Mesenchymal stem cell (in vitro differentiated cells and primary cell): Measurements from ENCODE around the gene MBD3.

Source experiments
- DNase-seq: peaks from one replicate; pipeline ENCODE4 v3.0.0-alpha.2; 2013
- H2AFZ ChIP-seq: one replicate; pipeline ENCODE4 v1.6.1; 2013; ENCODE audit warnings: low read depth, mild to moderate bottlenecking, control low read depth, inconsistent platforms, low read length, moderate library complexity
- H2AK5ac ChIP-seq: 2 replicates; pipeline ENCODE4 v1.6.1; 2013; ENCODE audit warnings: low read length, moderate library complexity, mild to moderate bottlenecking, inconsistent platforms; ENCODE audit not compliant: severe bottlenecking
- H2BK120ac ChIP-seq: one replicate; pipeline ENCODE4 v1.6.1; 2013; ENCODE audit warnings: low read depth, mild to moderate bottlenecking, inconsistent platforms, low read length, moderate library complexity
- H2BK12ac ChIP-seq, 2 experiments: one replicate each; pipeline ENCODE4 v1.6.1; 2013; ENCODE audit warnings: inconsistent platforms in 2 of 2, low read length in 2 of 2, mild to moderate bottlenecking in 2 of 2, moderate library complexity in 2 of 2, control low read depth in 1 of 2
- H2BK15ac ChIP-seq: one replicate; pipeline ENCODE4 v1.6.1; 2013; ENCODE audit warnings: mild to moderate bottlenecking, low read depth, inconsistent platforms; ENCODE audit not compliant: poor library complexity, severe bottlenecking
- H2BK5ac ChIP-seq: 2 replicates; pipeline ENCODE4 v1.6.1; 2013; ENCODE audit warnings: low read depth, mild to moderate bottlenecking, low read length, control low read depth, inconsistent platforms; ENCODE audit not compliant: poor library complexity, severe bottlenecking
- H3K14ac ChIP-seq, 2 experiments: one replicate each; pipeline ENCODE4 v1.6.1; 2013; ENCODE audit warnings: inconsistent platforms in 2 of 2, low read length in 2 of 2, control low read depth in 1 of 2, mild to moderate bottlenecking in 1 of 2, moderate library complexity in 1 of 2
- H3K18ac ChIP-seq, 2 experiments: one replicate each; pipeline ENCODE4 v1.6.1; 2013; ENCODE audit warnings: inconsistent platforms in 2 of 2, low read length in 2 of 2, control low read depth in 1 of 2, low read depth in 1 of 2, mild to moderate bottlenecking in 1 of 2
- H3K23ac ChIP-seq, 2 experiments: one replicate each; pipeline ENCODE4 v1.6.1; 2013; ENCODE audit warnings: inconsistent platforms in 2 of 2, low read length in 2 of 2, mild to moderate bottlenecking in 2 of 2, moderate library complexity in 2 of 2, control low read depth in 1 of 2
- H3K27ac ChIP-seq: 2 replicates; pipeline ENCODE4 v1.5.1; 2013; ENCODE audit warnings: mild to moderate bottlenecking, moderate library complexity, low read length, control low read depth, inconsistent platforms; ENCODE audit not compliant: poor library complexity, severe bottlenecking
- H3K27me3 ChIP-seq, 2 experiments: 2 replicates each; pipeline versions ENCODE4 v1.6.1 to v1.7.0; 2013; ENCODE audit warnings: low read length in 2 of 2, mild to moderate bottlenecking in 2 of 2, moderate library complexity in 2 of 2, control low read depth in 1 of 2, inconsistent platforms in 1 of 2; ENCODE audit not compliant: control insufficient read depth in 1 of 2, insufficient read depth in 1 of 2
- H3K36me3 ChIP-seq, 2 experiments: 2 replicates each; pipeline versions ENCODE4 v1.6.1 to v1.7.0; 2013; ENCODE audit warnings: low read length in 2 of 2, control low read depth in 1 of 2, inconsistent platforms in 1 of 2, low read depth in 1 of 2, mild to moderate bottlenecking in 1 of 2; ENCODE audit not compliant: insufficient read depth in 2 of 2, control insufficient read depth in 1 of 2
- H3K4ac ChIP-seq, 2 experiments: one replicate each; pipeline ENCODE4 v1.6.1; 2013; ENCODE audit warnings: inconsistent platforms in 2 of 2, low read length in 2 of 2, mild to moderate bottlenecking in 2 of 2, moderate library complexity in 2 of 2, control low read depth in 1 of 2, low read depth in 1 of 2
- H3K4me1 ChIP-seq: 2 replicates; pipeline ENCODE4 v1.6.1; 2013; ENCODE audit warnings: low read depth, low read length, control low read depth; ENCODE audit not compliant: control insufficient read depth, insufficient read depth
- H3K4me2 ChIP-seq: 2 replicates; pipeline ENCODE4 v1.6.1; 2013; ENCODE audit warnings: low read length, mild to moderate bottlenecking, inconsistent platforms; ENCODE audit not compliant: poor library complexity, severe bottlenecking
- H3K4me3 ChIP-seq, 2 experiments: 2 replicates each; pipeline versions ENCODE4 v1.5.1 to v1.7.0; 2013; ENCODE audit warnings: low read length in 2 of 2, mild to moderate bottlenecking in 2 of 2, control low read depth in 1 of 2, low read depth in 1 of 2; ENCODE audit not compliant: insufficient read depth in 1 of 2
- H3K79me1 ChIP-seq: replicated peaks from 2 replicates; pipeline ENCODE4 v1.6.1; 2013; ENCODE audit warnings: mild to moderate bottlenecking, control low read depth, low read length, inconsistent platforms; ENCODE audit not compliant: poor library complexity, severe bottlenecking
- H3K9ac ChIP-seq: 2 replicates; pipeline ENCODE4 v1.7.0; 2013; ENCODE audit warnings: mild to moderate bottlenecking, low read length, moderate library complexity
- H3K9me3 ChIP-seq: 2 replicates; pipeline ENCODE4 v1.7.0; 2013; ENCODE audit warnings: mild to moderate bottlenecking, low read length; ENCODE audit not compliant: control insufficient read depth
- H4K8ac ChIP-seq: one replicate; pipeline ENCODE4 v1.6.1; 2013; ENCODE audit warnings: inconsistent platforms, mild to moderate bottlenecking, low read length, moderate library complexity
- H4K91ac ChIP-seq: one replicate; pipeline ENCODE4 v1.6.1; 2013; ENCODE audit warnings: mild to moderate bottlenecking, low read length, inconsistent platforms
- WGBS: methylation state at CpG from one replicate; pipeline ENCODE4 v1.1.7; 2013; ENCODE audit warnings: mixed read lengths; 5-methylcytosine and 5-hydroxymethylcytosine counted together

MBD3 gene

GRCh38 chr19:1587872-1588271 lies 4.8 kb downstream of the MBD3 start:
- Histone ChIP-seq H3K14ac (no peak overlapping the region), H3K4ac (no peak overlapping the region), H4K8ac (peak overlapping the region; percentile 20), H3K23ac (no peak overlapping the region), H2BK15ac (no peak overlapping the region), H2BK5ac (no peak overlapping the region), H4K91ac (no peak overlapping the region), H3K9me3 (no peaks in the 10 kb centered on the region), H2BK12ac (no peak overlapping the region), H3K4me3 (no peak overlapping the region), H3K79me1 (peaks cover 15% of the 10 kb centered on the region), H2AFZ (no peak overlapping the region), H3K36me3 (peaks cover 14 to 29% of the 10 kb centered on the region in 2 experiments), H3K4me2 (no peak overlapping the region), H3K27me3 (no peaks in the 10 kb centered on the region), H2AK5ac (no peak overlapping the region), H3K18ac (no peak overlapping the region), H3K4me1 (peaks cover 18% of the 10 kb centered on the region), H2BK120ac (no peak overlapping the region), H3K9ac (no peak overlapping the region), H3K27ac (no peak overlapping the region)
- WGBS, result 88% methylated on average over 9 of the region's 9 CpGs
- DNase-seq, result no peak

- H3K4me3 ChIP-seq, result no peak overlapping the region
- H2AK5ac ChIP-seq, result no peak overlapping the region
- no peak overlapping the region for H2AFZ ChIP-seq
- over 99% methylated on average over 12 of the region's 13 CpGs for whole genome bisulfite sequencing
- H4K8ac ChIP-seq, result no peak overlapping the region
- no peaks in the 10 kb centered on the region for H3K9me3 ChIP-seq
- no peak overlapping the region for H3K23ac ChIP-seq
- H3K4ac ChIP-seq, result no peak overlapping the region
- H2BK15ac ChIP-seq, result no peak overlapping the region
- no peak overlapping the region for H3K4me2 ChIP-seq
- no peak for DNase-seq
- peaks cover 9% of the 10 kb centered on the region for H3K4me1 ChIP-seq
- H3K9ac ChIP-seq, result no peak overlapping the region
- H3K14ac ChIP-seq, result no peak overlapping the region
- H2BK5ac ChIP-seq, result no peak overlapping the region
- peaks cover 37 to 54% of the 10 kb centered on the region in 2 experiments for H3K36me3 ChIP-seq
- H3K27me3 ChIP-seq, result no peaks in the 10 kb centered on the region
- H3K79me1 ChIP-seq, result peaks cover 37% of the 10 kb centered on the region
- H4K91ac ChIP-seq, result no peak overlapping the region
- H2BK120ac ChIP-seq, result no peak overlapping the region
- H3K18ac ChIP-seq, result no peak overlapping the region
- no peak overlapping the region for H3K27ac ChIP-seq
- no peak overlapping the region for H2BK12ac ChIP-seq
These were observed 7.5 kb downstream of the MBD3 start for GRCh38 chr19:1585243-1585580.

- 98% methylated on average over 81 of the region's 87 CpGs for WGBS
- DNase-seq, result no peak
These were observed 8.0 kb downstream of the MBD3 start for GRCh38 chr19:1584500-1585242.

GRCh38 chr19:1582201-1582600 lies 10.5 kb downstream of the MBD3 start:
- no peak overlapping the region for H2BK120ac ChIP-seq
- H2BK15ac ChIP-seq, result no peak overlapping the region
- H3K9me3 ChIP-seq, result no peaks in the 10 kb centered on the region
- no peak overlapping the region for H4K8ac ChIP-seq
- H2AFZ ChIP-seq, result no peak overlapping the region
- H3K18ac ChIP-seq, result no peak overlapping the region
- no peak overlapping the region for H2BK5ac ChIP-seq
- 95% methylated on average over 8 of the region's 9 CpGs for WGBS
- no peak overlapping the region for H2AK5ac ChIP-seq
- H2BK12ac ChIP-seq, result no peak overlapping the region
- H3K14ac ChIP-seq, result no peak overlapping the region
- no peak for DNase-seq
- H4K91ac ChIP-seq, result no peak overlapping the region
- H3K27me3 ChIP-seq, result no peaks in the 10 kb centered on the region
- no peak overlapping the region for H3K23ac ChIP-seq
- H3K4me3 ChIP-seq, result no peak overlapping the region
- H3K27ac ChIP-seq, result no peak overlapping the region
- peaks cover 47% of the 10 kb centered on the region for H3K79me1 ChIP-seq
- H3K4me1 ChIP-seq, result no peaks in the 10 kb centered on the region
- no peak overlapping the region for H3K4ac ChIP-seq
- H3K4me2 ChIP-seq, result no peak overlapping the region
- H3K36me3 ChIP-seq, result peaks cover 59 to 84% of the 10 kb centered on the region in 2 experiments
- no peak overlapping the region for H3K9ac ChIP-seq

More at GRCh38 chr19:1584500-1585242, 8.0 kb downstream of the MBD3 start:
- peaks cover 43 to 59% of the 10 kb centered on the region in 2 experiments for H3K36me3 ChIP-seq
- no peak overlapping the region for H2BK5ac ChIP-seq
- H3K9ac ChIP-seq, result no peak overlapping the region
- H3K4ac ChIP-seq, result no peak overlapping the region
- H4K91ac ChIP-seq, result no peak overlapping the region
- no peaks in the 10 kb centered on the region for H3K9me3 ChIP-seq
- peaks cover 4% of the 10 kb centered on the region for H3K4me1 ChIP-seq
- no peak overlapping the region for H3K27ac ChIP-seq
- H2BK120ac ChIP-seq, result no peak overlapping the region
- H3K14ac ChIP-seq, result no peak overlapping the region
- H4K8ac ChIP-seq, result no peak overlapping the region
- peaks cover 38% of the 10 kb centered on the region for H3K79me1 ChIP-seq
- H3K23ac ChIP-seq, result no peak overlapping the region
- H3K4me2 ChIP-seq, result no peak overlapping the region
- H3K18ac ChIP-seq, result no peak overlapping the region
- H3K27me3 ChIP-seq, result no peaks in the 10 kb centered on the region
- H2BK15ac ChIP-seq, result no peak overlapping the region
- no peak overlapping the region for H2AFZ ChIP-seq
- H2AK5ac ChIP-seq, result no peak overlapping the region
- H2BK12ac ChIP-seq, result no peak overlapping the region
- H3K4me3 ChIP-seq, result no peak overlapping the region
